SJSA1 (cell line): ENCODE measurements around the gene KCNAB1. TPM values are rescaled to one million over a fixed set of nuclear protein-coding genes. Genes with fewer than 3 reads are reported as not detected.
A peak's percentile ranks its signal among the peaks of the same experiment; 100 is the strongest.
"Not testable (repeated sequence)": the region's sequence is repeated elsewhere in the genome, so short reads cannot be mapped to it uniquely, and the experiment has no call there.

Experiments used
- DNase-seq, 2 experiments: peaks; one replicate each; pipeline ENCODE4 v3.0.0-alpha.2; 2015 to 2020; ENCODE audit warnings: low spot score in 2 of 2, low read depth in 1 of 2
- H3K27ac ChIP-seq: fragments of 250-450 bp; sonication (Bioruptor Pico); 2 replicates; pipeline ENCODE4 v1.5.1; 2020; ENCODE audit warnings: mild to moderate bottlenecking, moderate library complexity
- H3K27me3 ChIP-seq: fragments of 250-450 bp; sonication (Bioruptor Pico); replicated peaks from 2 replicates; pipeline ENCODE4 v1.5.1; 2020; ENCODE audit warnings: mild to moderate bottlenecking, moderate library complexity
- H3K36me3 ChIP-seq: fragments of 250-450 bp; sonication (Bioruptor Pico); 2 replicates; pipeline ENCODE4 v1.5.1; 2020; ENCODE audit warnings: mild to moderate bottlenecking
- H3K4me1 ChIP-seq: fragments of 250-450 bp; sonication (Bioruptor Pico); replicated peaks from 2 replicates; pipeline ENCODE4 v1.6.1; 2021; ENCODE audit warnings: mild to moderate bottlenecking
- H3K4me3 ChIP-seq: fragments of 250-450 bp; sonication (Bioruptor Pico); 2 replicates; pipeline ENCODE4 v1.5.1; 2020; ENCODE audit warnings: mild to moderate bottlenecking
- H3K9me3 ChIP-seq: fragments of 250-450 bp; sonication (Bioruptor Pico); replicated peaks from 2 replicates; pipeline ENCODE4 v1.5.1; 2020; ENCODE audit warnings: mild to moderate bottlenecking
- total RNA-seq: library from RNA; depleted of rRNA; stranded (reverse); fragments of >200 nt; shearing (Covaris generic); gene quantifications from 2 replicates; pipeline ENCODE4 v1.2.3, GENCODE V29; 2014

The KCNAB1 gene
- total RNA-seq, 1 experiment from 2014 or later, result 1.6 TPM

GRCh38 chr3:156227704-156228103 is 107.3 kb downstream of the KCNAB1 start:
- Histone ChIP-seq H3K27me3 (no peaks in the 10 kb centered on the region), H3K27ac (no peak overlapping the region), H3K4me3 (no peak overlapping the region), H3K9me3 (no peaks in the 10 kb centered on the region), H3K36me3 (no peaks in the 10 kb centered on the region), H3K4me1 (peaks cover 10% of the 10 kb centered on the region)
- DNase-seq, result no peak

GRCh38 chr3:156230278-156230900 is 110.0 kb downstream of the KCNAB1 start:
- peak in 1 of 2 experiments; percentile 57 for DNase-seq
- Histone ChIP-seq H3K4me1 (peaks cover 23% of the 10 kb centered on the region), H3K36me3 (no peaks in the 10 kb centered on the region), H3K27ac (0 out of 2 replicates have a peak overlapping the region, but pooled peaks have one; percentile 3), H3K9me3 (no peaks in the 10 kb centered on the region), H3K27me3 (no peaks in the 10 kb centered on the region), H3K4me3 (no peak overlapping the region)

GRCh38 chr3:156231221-156231620 is 110.8 kb downstream of the KCNAB1 start:
- H3K36me3 ChIP-seq, H3K27ac ChIP-seq, H3K4me3 ChIP-seq, H3K27me3 ChIP-seq, DNase-seq, H3K9me3 ChIP-seq: not testable (repeated sequence)
- H3K4me1 ChIP-seq, result peaks cover 23% of the 10 kb centered on the region

- Histone ChIP-seq H3K27me3 (no peaks in the 10 kb centered on the region), H3K4me3 (no peak overlapping the region), H3K4me1 (peaks cover 23% of the 10 kb centered on the region), H3K36me3 (no peaks in the 10 kb centered on the region), H3K9me3 (no peaks in the 10 kb centered on the region), H3K27ac (no peak overlapping the region)
- peak in 1 of 2 experiments; percentile 19 for DNase-seq
Measured at GRCh38 chr3:156233876-156234275, 113.5 kb downstream of the KCNAB1 start.

GRCh38 chr3:156236556-156237260 is 116.3 kb downstream of the KCNAB1 start:
- Histone ChIP-seq H3K27me3 (no peaks in the 10 kb centered on the region), H3K9me3 (no peaks in the 10 kb centered on the region), H3K27ac (no peak overlapping the region), H3K36me3 (no peaks in the 10 kb centered on the region), H3K4me1 (peaks cover 13% of the 10 kb centered on the region), H3K4me3 (no peak overlapping the region)
- DNase-seq, result no peak

GRCh38 chr3:156240642-156241041 is 120.3 kb downstream of the KCNAB1 start:
- Histone ChIP-seq H3K4me3 (no peak overlapping the region), H3K27me3 (no peaks in the 10 kb centered on the region), H3K9me3 (no peaks in the 10 kb centered on the region), H3K36me3 (no peaks in the 10 kb centered on the region), H3K4me1 (no peaks in the 10 kb centered on the region), H3K27ac (no peak overlapping the region)
- DNase-seq, result no peak

GRCh38 chr3:156246961-156247725 is 126.8 kb downstream of the KCNAB1 start:
- DNase-seq, result no peak
- Histone ChIP-seq H3K4me1 (no peaks in the 10 kb centered on the region), H3K9me3 (no peaks in the 10 kb centered on the region)

GRCh38 chr3:156250550-156250949 is 130.2 kb downstream of the KCNAB1 start:
- no peak for DNase-seq
- H3K9me3 ChIP-seq, result no peaks in the 10 kb centered on the region
- H3K4me3 ChIP-seq, result no peak overlapping the region
- no peaks in the 10 kb centered on the region for H3K27me3 ChIP-seq
- no peaks in the 10 kb centered on the region for H3K4me1 ChIP-seq
- H3K27ac ChIP-seq, result no peak overlapping the region
- no peaks in the 10 kb centered on the region for H3K36me3 ChIP-seq

More at GRCh38 chr3:156246961-156247725, 126.8 kb downstream of the KCNAB1 start:
- Histone ChIP-seq H3K36me3 (no peaks in the 10 kb centered on the region), H3K27me3 (no peaks in the 10 kb centered on the region), H3K27ac (no peak overlapping the region), H3K4me3 (no peak overlapping the region)

GRCh38 chr3:156251424-156251823 is 131.0 kb downstream of the KCNAB1 start:
- no peak for DNase-seq
- H3K27ac ChIP-seq, result no peak overlapping the region
- no peaks in the 10 kb centered on the region for H3K27me3 ChIP-seq
- H3K36me3 ChIP-seq, result no peaks in the 10 kb centered on the region
- H3K4me1 ChIP-seq, result no peaks in the 10 kb centered on the region
- H3K9me3 ChIP-seq, result no peaks in the 10 kb centered on the region
- H3K4me3 ChIP-seq, result no peak overlapping the region

- Histone ChIP-seq H3K27me3 (no peaks in the 10 kb centered on the region), H3K4me1 (no peaks in the 10 kb centered on the region), H3K27ac (no peak overlapping the region), H3K36me3 (no peaks in the 10 kb centered on the region), H3K9me3 (no peaks in the 10 kb centered on the region), H3K4me3 (no peak overlapping the region)
- no peak for DNase-seq
Measured at GRCh38 chr3:156252656-156253055, 132.3 kb downstream of the KCNAB1 start.

GRCh38 chr3:156253150-156253549 is 132.8 kb downstream of the KCNAB1 start:
- Histone ChIP-seq H3K4me1 (no peaks in the 10 kb centered on the region), H3K4me3 (no peak overlapping the region), H3K27me3 (no peaks in the 10 kb centered on the region), H3K36me3 (no peaks in the 10 kb centered on the region), H3K27ac (no peak overlapping the region), H3K9me3 (no peaks in the 10 kb centered on the region)
- no peak for DNase-seq

- no peaks in the 10 kb centered on the region for H3K4me1 ChIP-seq
- no peak for DNase-seq
- H3K4me3 ChIP-seq, result no peak overlapping the region
Measured at GRCh38 chr3:156256256-156256655, 135.9 kb downstream of the KCNAB1 start.

GRCh38 chr3:156256945-156257344 is 136.6 kb downstream of the KCNAB1 start:
- Histone ChIP-seq H3K9me3 (no peaks in the 10 kb centered on the region), H3K36me3 (no peaks in the 10 kb centered on the region), H3K4me3 (no peak overlapping the region), H3K27me3 (no peaks in the 10 kb centered on the region), H3K4me1 (no peaks in the 10 kb centered on the region), H3K27ac (no peak overlapping the region)
- DNase-seq, result no peak

More at GRCh38 chr3:156256256-156256655, 135.9 kb downstream of the KCNAB1 start:
- Histone ChIP-seq H3K36me3 (no peaks in the 10 kb centered on the region), H3K27me3 (no peaks in the 10 kb centered on the region), H3K27ac (no peak overlapping the region), H3K9me3 (no peaks in the 10 kb centered on the region)

- no peaks in the 10 kb centered on the region for H3K9me3 ChIP-seq
- no peaks in the 10 kb centered on the region for H3K4me1 ChIP-seq
- no peak overlapping the region for H3K4me3 ChIP-seq
- no peaks in the 10 kb centered on the region; the same call in 1 of the 2 replicates for H3K27me3 ChIP-seq
- H3K27ac ChIP-seq, result no peak overlapping the region
- DNase-seq, result no peak
- no peaks in the 10 kb centered on the region for H3K36me3 ChIP-seq
Measured at GRCh38 chr3:156258301-156258700, 137.9 kb downstream of the KCNAB1 start.
